K562 (cell line): Measurements from ENCODE around the gene THRSP. TPM values are rescaled to one million over a fixed set of nuclear protein-coding genes. Genes with fewer than 3 reads are reported as not detected.

Experiments used
- ATAC-seq: fragments of 200-7000 bp; cut with Tn5 transposase; 3 replicates; pipeline ENCODE4 v1.9.1; 2020; ENCODE audit warnings: moderate library complexity
- BruUV-seq: library from RNA; stranded (reverse); fragments of 400-500 nt; replicated peaks from 2 replicates; lab custom pipeline; 2021; lab: Mats Ljungman, UMichigan
- CTCF ChIA-PET: fragments of 300-600 bp; formaldehyde crosslinking; extraction: SDS; loops from one replicate; lab custom pipeline; 2021; ENCODE audit warnings: low intra/inter-chr PET ratio; lab: Yijun Ruan, JAX
- POLR2A ChIA-PET: fragments of 300-600, 350-650 bp; sonication (Branson Sonifier 250); formaldehyde crosslinking; extraction: SDS; loops from one replicate; lab custom pipeline; 2021; ENCODE audit warnings: antibody characterized with exemption, inconsistent platforms; lab: Yijun Ruan, JAX
- DNase-seq, 4 experiments: peaks; one replicate each; pipeline versions ENCODE4 v3.0.0 to v3.0.0-alpha.2; 2011 to 2018; ENCODE audit warnings: low spot score in 3 of 4, mixed read lengths in 3 of 4; ENCODE audit errors: extremely low read depth in 1 of 4
- FAIRE-seq: peaks from 2 replicates; lab custom pipeline; 2011; peaks lifted over from hg19 to GRCh38; lab: Jason Lieb, UNC
- H2AFZ ChIP-seq: 2 replicates; pipeline ENCODE4 v1.6.0; 2011; ENCODE audit warnings: low read depth, low read length, control low read depth, inconsistent platforms
- H3K27ac ChIP-seq: fragments of 200-600 bp; 3 replicates; pipeline ENCODE4 v1.8.0; 2011; ENCODE audit warnings: low read depth, mild to moderate bottlenecking, control low read depth, inconsistent platforms, low read length, moderate library complexity, mixed read lengths; ENCODE audit errors: extremely low read depth
- H3K27me3 ChIP-seq, 2 experiments: fragments of 300-600 bp in 1 of 2; 2 replicates in 1 of 2; 3 replicates in 1 of 2; pipeline versions ENCODE4 v1.6.0 to v1.8.0; 2011; ENCODE audit warnings: inconsistent platforms in 2 of 2, low read length in 2 of 2, mild to moderate bottlenecking in 1 of 2, mixed read lengths in 1 of 2, moderate library complexity in 1 of 2; ENCODE audit not compliant: control insufficient read depth in 2 of 2, insufficient read depth in 2 of 2
- H3K36me3 ChIP-seq: fragments of 300-600 bp; 3 replicates; pipeline ENCODE4 v1.8.0; 2011; ENCODE audit warnings: mild to moderate bottlenecking, low read length, inconsistent platforms; ENCODE audit not compliant: control insufficient read depth, insufficient read depth
- H3K4me1 ChIP-seq, 2 experiments: fragments of 200-600 bp in 1 of 2; replicated peaks in 1 of 2; 2 replicates in 1 of 2; 3 replicates in 1 of 2; pipeline versions ENCODE4 v1.5.1 to v1.8.0; 2011; ENCODE audit warnings: inconsistent platforms in 2 of 2, low read length in 2 of 2, mild to moderate bottlenecking in 1 of 2, mixed read lengths in 1 of 2, moderate library complexity in 1 of 2; ENCODE audit not compliant: control insufficient read depth in 2 of 2, insufficient read depth in 2 of 2
- H3K4me2 ChIP-seq: 2 replicates; pipeline ENCODE4 v1.6.1; 2011; ENCODE audit warnings: low read length, control low read depth, inconsistent platforms, mixed read lengths; ENCODE audit not compliant: insufficient read depth
- H3K4me3 ChIP-seq: fragments of 200-600 bp; sonication (generic), shearing (Covaris generic); 2 replicates; pipeline ENCODE4 v1.5.1; 2016; ENCODE audit warnings: control low read depth, inconsistent platforms
- H3K79me2 ChIP-seq: fragments of 200-600 bp; 3 replicates; pipeline ENCODE4 v1.8.0; 2011; ENCODE audit warnings: low read length, inconsistent platforms; ENCODE audit not compliant: control insufficient read depth, insufficient read depth
- H3K9ac ChIP-seq, 2 experiments: 2 replicates each; pipeline versions ENCODE4 v1.6.0 to v1.6.1; 2011; ENCODE audit warnings: low read depth in 2 of 2, low read length in 2 of 2, control low read depth in 1 of 2, inconsistent platforms in 1 of 2, mild to moderate bottlenecking in 1 of 2, mixed read lengths in 1 of 2; ENCODE audit not compliant: insufficient read depth in 1 of 2
- H3K9me1 ChIP-seq: one replicate; pipeline ENCODE4 v1.6.0; 2011; ENCODE audit warnings: inconsistent platforms, mild to moderate bottlenecking, low read length, moderate library complexity; ENCODE audit not compliant: control insufficient read depth, insufficient read depth
- H3K9me3 ChIP-seq: replicated peaks from 2 replicates; pipeline ENCODE4 v1.5.1; 2011; ENCODE audit warnings: low read depth, low read length, inconsistent platforms; ENCODE audit not compliant: control insufficient read depth, insufficient read depth
- H4K20me1 ChIP-seq: replicated peaks from 2 replicates; pipeline ENCODE4 v1.6.1; 2011; ENCODE audit warnings: low read length, inconsistent platforms, mixed read lengths; ENCODE audit not compliant: control insufficient read depth, insufficient read depth
- FOXA1 ChIP-seq: fragments of 450-650 bp; IDR thresholded peaks from 2 replicates; pipeline ENCODE4 v1.6.1; 2016; ENCODE audit warnings: mild to moderate bottlenecking, borderline replicate concordance
- MGA ChIP-seq: fragments of 450-650 bp; IDR thresholded peaks from 2 replicates; pipeline ENCODE4 v1.6.1; 2016; ENCODE audit warnings: mild to moderate bottlenecking, moderate library complexity
- MTA2 ChIP-seq: fragments of 450-650 bp; IDR thresholded peaks from 2 replicates; pipeline ENCODE4 v1.6.1; 2016; ENCODE audit warnings: low read depth
- POU5F1 ChIP-seq: fragments of 150-350 bp; IDR thresholded peaks from 2 replicates; pipeline ENCODE4 v1.6.1; 2014; ENCODE audit warnings: borderline replicate concordance, low read length, low read depth, mild to moderate bottlenecking; ENCODE audit not compliant: partially characterized antibody
- SIX5 ChIP-seq, 2 experiments: IDR thresholded peaks; 2 replicates each; pipeline ENCODE4 v1.6.1; 2011; ENCODE audit warnings: low read length in 2 of 2, borderline replicate concordance in 1 of 2, low read depth in 1 of 2, mild to moderate bottlenecking in 1 of 2, moderate library complexity in 1 of 2; ENCODE audit not compliant: insufficient read depth in 1 of 2
- ZBTB2 ChIP-seq: fragments of 450-650 bp; IDR thresholded peaks from 2 replicates; pipeline ENCODE4 v1.6.1; 2016; ENCODE audit warnings: antibody characterized with exemption
- ZNF311 ChIP-seq: fragments of 250-450 bp; sonication (Bioruptor Pico); IDR thresholded peaks from 2 replicates; pipeline ENCODE4 v1.4.0; 2020; ENCODE audit warnings: mild to moderate bottlenecking, moderate library complexity
- ZNF57 ChIP-seq: fragments of 450-650 bp; formaldehyde crosslinking; IDR thresholded peaks from 2 replicates; pipeline ENCODE4 v1.4.0; 2020; ENCODE audit warnings: mild to moderate bottlenecking, moderate library complexity
- WGBS: fragments of 100-300 bp; shearing (Covaris generic); methylation state at CpG from one replicate; pipeline ENCODE4 v1.1.6; 2016; ENCODE audit warnings: low coverage, mixed read lengths; ENCODE audit not compliant: insufficient coverage; ENCODE audit errors: missing lambda C conversion rate; 5-methylcytosine and 5-hydroxymethylcytosine counted together
- in situ Hi-C: fragments of 300-500 bp; cut with MboI; formaldehyde crosslinking; loops from 4 replicates; pipeline ENCODE4 v1.15.0; 2018; ENCODE audit warnings: inconsistent platforms, mixed read lengths
- intact Hi-C: fragments of 100-400 bp; cut with micrococcal nuclease; formaldehyde crosslinking; loops from 2 replicates; pipeline ENCODE4 v1.14.2; 2022
- polyA plus RNA-seq, 8 experiments: library from polyadenylated mRNA; depleted of rRNA in 4 of 8; stranded (reverse) in 5 of 8; unstranded in 3 of 8; fragments of >200 nt; fragmentation: Nextera tagmentation in 2 of 8; fragmentation: Illumina TruSeq in 1 of 8; extraction: Ambion mirVana in 2 of 8; extraction: Trizol in 1 of 8; gene quantifications; 2 replicates each; pipeline versions ENCODE4 v1.2.1 to v1.2.3, GENCODE V29; 2011 to 2014; ENCODE audit warnings: inconsistent platforms in 1 of 8, missing spikeins in 1 of 8
- total RNA-seq, 7 experiments: library from RNA; depleted of rRNA in 6 of 7; stranded (reverse); fragments of >200 nt in 6 of 7; fragmentation: Illumina TruSeq in 2 of 7; extraction: Trizol in 2 of 7; gene quantifications; 2 replicates each; pipeline versions ENCODE4 v1.2.1 to v1.2.3, GENCODE V29; 2011 to 2021; ENCODE audit warnings: low replicate concordance in 1 of 7

The THRSP gene
- total and polyA plus RNA-seq, 9 of the 15 experiments (the other 6 are each of a cell fraction or from before 2014, with no cell fraction given): 0.23 to 0.56 (median 0.31) TPM; not detected in 2

- TF ChIP-seq SIX5 (IDR thresholded peaks at IDR 0.05; ENCODE audit: borderline replicate concordance in 1 of 2, insufficient read depth in 1 of 2, low read depth in 1 of 2, low read length in 2 of 2) (no peak), ZNF57 (no peak), POU5F1 (no peak), ZBTB2 (no peak), FOXA1 (no peak), MTA2 (no peak)
These were observed 15.1 kb upstream of the THRSP start (continued) for GRCh38 chr11:78048561-78048960.

- Histone ChIP-seq H3K27ac (no peak overlapping the region), H4K20me1 (no peaks in the 10 kb centered on the region), H3K9me1 (no peaks in the 10 kb centered on the region), H2AFZ (peak overlapping the region; percentile 69), H3K79me2 (no peaks in the 10 kb centered on the region), H3K9me3 (no peaks in the 10 kb centered on the region), H3K9ac (no peak overlapping the region; a peak in 1 of 4 replicates), H3K27me3 (no peaks in the 10 kb centered on the region), H3K36me3 (no peaks in the 10 kb centered on the region), H3K4me1 (peaks cover 28 to 39% of the 10 kb centered on the region in 2 experiments), H3K4me3 (no peak overlapping the region), H3K4me2 (no peak overlapping the region)
- DNase-seq (no peak), FAIRE-seq (no peak), ATAC-seq (no peak)
- BruUV-seq: no TSS peak
- in situ Hi-C loops (no loop called here), intact Hi-C loops (loop anchor here (5.0 to 10.0 kb wide), 3 partner anchors 47 to 395 kb away; partner anchors contain the start of genes AAMDC and RSF1)
- 74% methylated on average over 6 of the region's 8 CpGs for whole genome bisulfite sequencing
- ChIA-PET CTCF (no interaction called here), POLR2A (interaction anchor here (0.6 to 1.8 kb wide), 2 partner anchors 14 to 412 kb away, joined by 3 to 4 read pairs; partner anchors contain the start of genes CLNS1A and THRSP)
- peak; percentile 39; the same call in 1 of the 2 replicates for TF ChIP-seq MGA
- 0 out of 2 replicates have a peak, but pooled peaks have one; percentile 16 for TF ChIP-seq ZNF311 (CRISPR knock-in tag)
These were observed 14.3 kb upstream of the THRSP start for GRCh38 chr11:78049348-78049747.
